Mesendoderm (in vitro differentiated cells): ENCODE measurements around the gene TXNRD2.

Experiments
- DNase-seq: peaks from one replicate; pipeline ENCODE4 v3.0.0; 2013
- H2AK5ac ChIP-seq: 2 replicates; pipeline ENCODE4 v1.6.1; 2013; ENCODE audit warnings: low read length, inconsistent platforms
- H2BK120ac ChIP-seq: 2 replicates; pipeline ENCODE4 v1.6.1; 2013; ENCODE audit warnings: low read depth, mild to moderate bottlenecking, low read length, moderate library complexity, mixed read lengths
- H2BK15ac ChIP-seq: replicated peaks from 2 replicates; pipeline ENCODE4 v1.6.1; 2013; ENCODE audit warnings: low read depth, mild to moderate bottlenecking, moderate library complexity
- H2BK5ac ChIP-seq: 2 replicates; pipeline ENCODE4 v1.6.1; 2013; ENCODE audit warnings: low read length, inconsistent platforms
- H3K18ac ChIP-seq: 2 replicates; pipeline ENCODE4 v1.6.1; 2013; ENCODE audit warnings: mild to moderate bottlenecking, low read length, mixed read lengths
- H3K23ac ChIP-seq: one replicate; pipeline ENCODE4 v1.6.1; 2013; ENCODE audit warnings: low read length
- H3K27ac ChIP-seq: 2 replicates; pipeline ENCODE4 v1.5.1; 2013; ENCODE audit warnings: low read depth, mild to moderate bottlenecking, inconsistent platforms, low read length, moderate library complexity
- H3K27me3 ChIP-seq: 2 replicates; pipeline ENCODE4 v1.6.1; 2013; ENCODE audit warnings: low read length, control low read depth, mild to moderate bottlenecking, inconsistent platforms; ENCODE audit not compliant: insufficient read depth, poor library complexity
- H3K36me3 ChIP-seq: 2 replicates; pipeline ENCODE4 v1.6.1; 2013; ENCODE audit warnings: low read length, inconsistent platforms; ENCODE audit not compliant: control insufficient read depth, insufficient read depth
- H3K4ac ChIP-seq: one replicate; pipeline ENCODE4 v1.6.1; 2013; ENCODE audit warnings: low read depth, mild to moderate bottlenecking, low read length, moderate library complexity
- H3K4me1 ChIP-seq: 2 replicates; pipeline ENCODE4 v1.6.1; 2013; ENCODE audit warnings: low read depth, low read length, inconsistent platforms; ENCODE audit not compliant: control insufficient read depth
- H3K4me2 ChIP-seq: 2 replicates; pipeline ENCODE4 v1.6.1; 2013; ENCODE audit warnings: low read length
- H3K4me3 ChIP-seq: 2 replicates; pipeline ENCODE4 v1.5.1; 2013; ENCODE audit warnings: mild to moderate bottlenecking, low read length
- H3K56ac ChIP-seq: one replicate; pipeline ENCODE4 v1.6.1; 2013; ENCODE audit warnings: low read length
- H3K79me1 ChIP-seq: 2 replicates; pipeline ENCODE4 v1.6.1; 2013; ENCODE audit warnings: low read length, inconsistent platforms
- H3K79me2 ChIP-seq: 2 replicates; pipeline ENCODE4 v1.6.1; 2013; ENCODE audit warnings: mild to moderate bottlenecking, low read length; ENCODE audit not compliant: control insufficient read depth, insufficient read depth
- H3K9ac ChIP-seq: 2 replicates; pipeline ENCODE4 v1.6.1; 2013; ENCODE audit warnings: low read length, inconsistent platforms
- H4K5ac ChIP-seq: one replicate; pipeline ENCODE4 v1.6.1; 2013; ENCODE audit warnings: low read length
- H4K8ac ChIP-seq: one replicate; pipeline ENCODE4 v1.6.1; 2013; ENCODE audit warnings: low read depth, mild to moderate bottlenecking, control low read depth, low read length, moderate library complexity
- WGBS: extraction: QIAGEN DNeasy Blood & Tissue Kit; methylation state at CpG from one replicate; pipeline ENCODE4 v1.1.7; 2013; ENCODE audit warnings: low lambda C conversion rate, missing lambda C conversion rate; ENCODE audit not compliant: insufficient coverage; ENCODE audit errors: extremely low coverage; 5-methylcytosine and 5-hydroxymethylcytosine counted together

TXNRD2 gene

DNA sequence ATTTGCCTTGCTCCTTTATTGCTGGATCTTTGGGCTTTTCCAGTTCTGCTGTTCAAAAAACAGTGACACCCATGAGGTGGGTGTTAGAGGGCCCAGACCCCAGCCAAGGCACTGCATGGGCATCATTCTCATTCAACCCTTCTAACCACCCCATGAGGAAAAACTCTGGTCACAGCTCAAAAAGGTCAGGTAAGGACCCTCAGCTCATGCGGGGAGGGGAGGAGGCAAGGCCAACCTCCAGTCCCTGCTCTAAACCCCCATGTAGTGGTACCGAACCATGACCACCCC is 94.3 kb downstream of the TXNRD2 start:
- Histone ChIP-seq H3K9ac (no peak overlapping the region), H3K27me3 (no peaks in the 10 kb centered on the region), H3K18ac (no peak overlapping the region), H2AK5ac (no peak overlapping the region), H2BK120ac (no peak overlapping the region), H3K23ac (no peak overlapping the region), H4K8ac (no peak overlapping the region), H3K79me1 (peaks cover 16% of the 10 kb centered on the region), H3K4ac (no peak overlapping the region), H3K79me2 (peaks cover 8% of the 10 kb centered on the region), H3K36me3 (peaks cover 6% of the 10 kb centered on the region), H3K56ac (no peak overlapping the region), H3K4me2 (no peak overlapping the region), H4K5ac (no peak overlapping the region), H3K4me1 (peaks cover 5% of the 10 kb centered on the region), H3K27ac (no peak overlapping the region), H3K4me3 (no peak overlapping the region), H2BK5ac (no peak overlapping the region), H2BK15ac (no peak overlapping the region)
- no peak for DNase-seq
- WGBS: no CpG with 5 or more reads among the region's 2 CpGs

DNA sequence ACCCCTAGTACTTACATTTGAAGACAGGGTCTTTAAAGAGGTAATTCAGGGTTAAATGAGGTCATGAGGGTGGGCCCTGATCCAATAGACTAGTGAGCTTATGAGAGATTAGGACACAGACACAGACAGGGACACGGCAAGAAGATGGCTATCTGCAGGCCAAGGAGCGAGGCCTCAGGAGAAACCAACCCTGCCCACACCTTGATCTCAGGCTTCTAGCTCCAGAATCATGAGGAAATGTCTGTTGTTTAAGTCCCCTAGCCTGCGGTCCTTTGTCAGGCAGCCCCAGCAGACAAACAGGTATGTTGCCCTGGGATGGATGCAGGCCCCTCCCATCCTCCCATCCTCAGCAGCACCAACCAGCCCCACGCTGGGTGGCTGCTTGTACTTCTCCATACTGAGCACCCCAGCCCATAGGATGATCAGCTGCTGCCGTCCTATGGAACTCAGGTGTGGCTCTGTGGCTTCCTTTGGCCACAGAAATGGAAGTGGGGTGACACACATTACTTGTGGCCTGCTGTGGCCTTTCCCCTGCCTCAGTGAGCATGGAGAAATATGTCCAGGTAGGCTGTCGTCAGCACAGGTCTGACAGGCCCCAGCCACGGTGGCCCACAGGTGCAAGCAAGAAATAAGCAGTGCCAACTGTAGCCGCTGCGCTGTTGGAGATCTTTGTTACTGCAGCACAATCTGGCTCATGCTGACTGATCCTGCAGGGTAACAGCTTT is 94.8 kb downstream of the TXNRD2 start:
- Histone ChIP-seq H3K23ac (no peak overlapping the region), H2BK5ac (no peak overlapping the region), H4K8ac (no peak overlapping the region), H3K4ac (no peak overlapping the region), H3K79me2 (peaks cover 3% of the 10 kb centered on the region), H3K4me1 (peaks cover 5% of the 10 kb centered on the region), H3K56ac (no peak overlapping the region), H3K27me3 (no peaks in the 10 kb centered on the region), H4K5ac (no peak overlapping the region), H2AK5ac (no peak overlapping the region), H3K18ac (no peak overlapping the region), H3K36me3 (peaks cover 4% of the 10 kb centered on the region), H3K27ac (no peak overlapping the region), H2BK15ac (no peak overlapping the region), H3K4me3 (no peak overlapping the region), H3K4me2 (no peak overlapping the region), H2BK120ac (no peak overlapping the region), H3K9ac (no peak overlapping the region), H3K79me1 (peaks cover 12% of the 10 kb centered on the region)
- no CpG with 5 or more reads among the region's 9 CpGs for WGBS
- no peak for DNase-seq

DNA sequence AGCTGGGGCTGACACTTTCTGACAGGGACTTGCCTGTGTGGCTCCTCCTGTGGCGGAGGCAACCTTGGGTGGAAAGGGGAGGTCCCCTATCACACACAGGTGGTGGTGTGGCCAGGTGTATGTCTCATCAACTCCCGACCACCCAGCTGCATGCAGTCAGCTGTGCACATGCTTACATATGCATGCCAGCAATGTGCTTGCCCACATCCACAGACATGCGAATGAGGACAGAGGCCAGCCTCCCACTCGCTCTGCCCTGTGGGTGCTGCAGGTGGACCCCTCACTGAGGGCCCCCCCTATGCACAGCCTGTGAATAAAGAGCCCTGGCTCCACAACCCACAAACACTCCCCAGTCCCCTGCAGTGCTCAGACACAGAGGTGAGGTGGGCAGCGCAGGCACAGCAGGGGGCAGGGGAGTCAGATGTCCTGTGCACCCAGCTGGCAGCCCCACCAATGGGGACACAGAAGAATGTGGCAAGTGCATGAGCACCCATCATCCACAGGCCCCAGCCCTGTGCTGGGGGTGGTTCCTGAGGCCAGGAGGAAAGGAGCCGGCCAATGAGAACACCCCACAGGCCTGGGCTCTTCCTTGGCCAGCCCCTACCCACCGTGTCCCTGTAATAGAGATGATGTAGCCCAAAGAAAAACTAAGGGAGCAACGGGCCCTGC is 96.4 kb downstream of the TXNRD2 start:
- H3K56ac ChIP-seq: no peak overlapping the region
- H4K5ac ChIP-seq: no peak overlapping the region
- H2BK5ac ChIP-seq: no peak overlapping the region
- H3K4ac ChIP-seq: no peak overlapping the region
- H3K79me1 ChIP-seq: peaks cover 12% of the 10 kb centered on the region
- no peak overlapping the region for H3K27ac ChIP-seq
- H3K4me3 ChIP-seq: no peak overlapping the region
- DNase-seq: no peak
- H2BK120ac ChIP-seq: no peak overlapping the region
- H3K4me2 ChIP-seq: no peak overlapping the region
- H2AK5ac ChIP-seq: no peak overlapping the region
- no peak overlapping the region for H2BK15ac ChIP-seq
- no CpG with 5 or more reads among the region's 8 CpGs for WGBS
- no peak overlapping the region for H4K8ac ChIP-seq
- H3K27me3 ChIP-seq: no peaks in the 10 kb centered on the region
- no peak overlapping the region for H3K18ac ChIP-seq
- no peaks in the 10 kb centered on the region for H3K79me2 ChIP-seq
- no peak overlapping the region for H3K9ac ChIP-seq
- H3K36me3 ChIP-seq: no peaks in the 10 kb centered on the region
- no peak overlapping the region for H3K23ac ChIP-seq
- H3K4me1 ChIP-seq: peaks cover 1% of the 10 kb centered on the region

DNA sequence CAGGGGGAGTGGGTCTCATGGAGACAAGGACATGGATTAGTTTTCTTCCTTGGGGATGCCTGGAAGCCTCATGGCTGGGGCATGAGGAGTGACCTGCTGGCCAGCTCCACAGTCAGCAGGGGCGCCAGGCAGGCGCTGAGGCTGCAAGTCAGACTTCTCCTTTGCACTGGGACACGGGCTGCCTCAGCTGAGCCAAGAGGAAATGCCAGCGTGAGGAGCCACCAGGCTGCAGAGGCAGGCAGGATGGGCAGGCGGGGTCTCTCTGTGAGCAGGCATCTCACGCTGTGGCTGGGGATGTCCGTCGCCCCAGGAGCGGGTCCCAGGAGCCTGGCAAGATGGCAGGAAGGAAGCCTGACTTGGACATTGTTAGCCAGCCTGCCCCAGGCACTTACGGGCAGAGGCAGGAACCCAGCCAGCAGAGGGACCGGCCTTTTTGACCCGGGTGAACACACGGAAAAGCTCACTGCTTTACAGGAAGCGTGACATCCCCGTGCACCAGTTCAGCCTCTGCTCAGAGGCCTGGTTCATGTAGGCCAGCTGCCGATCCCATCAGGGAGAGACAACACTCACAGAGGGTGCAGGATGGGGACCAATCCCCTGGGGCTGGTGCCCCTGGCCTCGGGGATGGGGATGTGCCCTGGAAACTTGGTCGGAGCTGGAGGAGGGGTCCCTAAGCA is 97.1 kb downstream of the TXNRD2 start:
- no peaks in the 10 kb centered on the region for H3K27me3 ChIP-seq
- no peak overlapping the region for H3K4me2 ChIP-seq
- H3K4ac ChIP-seq: no peak overlapping the region
- H3K23ac ChIP-seq: no peak overlapping the region
- no peak overlapping the region for H4K8ac ChIP-seq
- H3K18ac ChIP-seq: no peak overlapping the region
- no peaks in the 10 kb centered on the region for H3K79me2 ChIP-seq
- no peak overlapping the region for H2BK120ac ChIP-seq
- H2BK5ac ChIP-seq: no peak overlapping the region
- H3K79me1 ChIP-seq: peaks cover 12% of the 10 kb centered on the region
- H3K56ac ChIP-seq: peak overlapping the region; percentile 2
- WGBS: no CpG with 5 or more reads among the region's 18 CpGs
- no peak overlapping the region for H3K9ac ChIP-seq
- no peak for DNase-seq
- no peak overlapping the region for H2AK5ac ChIP-seq
- H3K27ac ChIP-seq: no peak overlapping the region
- H3K4me3 ChIP-seq: no peak overlapping the region
- H3K36me3 ChIP-seq: no peaks in the 10 kb centered on the region
- H2BK15ac ChIP-seq: no peak overlapping the region
- no peaks in the 10 kb centered on the region for H3K4me1 ChIP-seq
- H4K5ac ChIP-seq: no peak overlapping the region

DNA sequence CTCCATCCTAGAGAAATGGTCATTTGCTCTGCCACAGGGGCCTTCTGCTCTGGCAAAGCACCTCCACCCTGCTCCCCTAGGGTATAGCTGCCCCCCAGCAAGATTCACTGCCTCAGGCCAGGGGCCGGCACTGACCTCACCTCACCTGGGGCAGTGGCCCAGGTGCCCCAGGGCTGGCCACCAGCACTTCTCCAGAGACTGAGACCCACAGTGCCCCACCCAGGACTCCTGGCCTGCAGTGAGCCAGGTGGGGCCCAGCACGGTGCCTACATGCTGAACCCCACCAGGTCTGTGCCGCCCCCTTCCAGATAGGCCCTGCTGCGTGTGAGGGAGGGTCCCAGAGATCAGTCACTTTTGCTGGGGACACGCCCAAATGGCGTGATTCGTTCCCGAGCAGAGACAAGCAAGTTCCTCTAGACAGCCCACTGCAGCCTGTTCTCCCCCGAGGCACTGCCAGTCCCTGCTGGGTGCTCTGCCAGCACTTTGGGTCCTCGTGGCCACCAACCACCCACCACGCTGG is 97.7 kb downstream of the TXNRD2 start:
- no peak overlapping the region for H4K8ac ChIP-seq
- H3K27me3 ChIP-seq: no peaks in the 10 kb centered on the region
- no peak overlapping the region for H3K4me2 ChIP-seq
- no peak overlapping the region for H2BK120ac ChIP-seq
- no peak overlapping the region for H2AK5ac ChIP-seq
- no peak overlapping the region for H2BK5ac ChIP-seq
- H4K5ac ChIP-seq: no peak overlapping the region
- H3K4me1 ChIP-seq: no peaks in the 10 kb centered on the region
- WGBS: no CpG with 5 or more reads among the region's 11 CpGs
- H3K79me2 ChIP-seq: no peaks in the 10 kb centered on the region
- no peak overlapping the region for H3K4ac ChIP-seq
- H3K27ac ChIP-seq: no peak overlapping the region
- H3K56ac ChIP-seq: no peak overlapping the region
- no peak for DNase-seq
- no peaks in the 10 kb centered on the region for H3K36me3 ChIP-seq
- H3K4me3 ChIP-seq: no peak overlapping the region
- H3K18ac ChIP-seq: no peak overlapping the region
- peaks cover 12% of the 10 kb centered on the region for H3K79me1 ChIP-seq
- no peak overlapping the region for H2BK15ac ChIP-seq
- no peak overlapping the region for H3K23ac ChIP-seq
- no peak overlapping the region for H3K9ac ChIP-seq
